C4-2B (cell line): ENCODE data around the gene SFMBT2.

ENCODE experiments used
- ZFX ChIP-seq: fragments of 450-650 bp; IDR thresholded peaks from 2 replicates; pipeline ENCODE4 v1.6.1; 2017
- TF ChIP-seq, protein P1 (sequence below): fragments of 450-650 bp; conservative IDR thresholded peaks from 2 replicates; pipeline ENCODE4 v1.5.1; 2017; ENCODE audit warnings: mild to moderate bottlenecking

DNA sequence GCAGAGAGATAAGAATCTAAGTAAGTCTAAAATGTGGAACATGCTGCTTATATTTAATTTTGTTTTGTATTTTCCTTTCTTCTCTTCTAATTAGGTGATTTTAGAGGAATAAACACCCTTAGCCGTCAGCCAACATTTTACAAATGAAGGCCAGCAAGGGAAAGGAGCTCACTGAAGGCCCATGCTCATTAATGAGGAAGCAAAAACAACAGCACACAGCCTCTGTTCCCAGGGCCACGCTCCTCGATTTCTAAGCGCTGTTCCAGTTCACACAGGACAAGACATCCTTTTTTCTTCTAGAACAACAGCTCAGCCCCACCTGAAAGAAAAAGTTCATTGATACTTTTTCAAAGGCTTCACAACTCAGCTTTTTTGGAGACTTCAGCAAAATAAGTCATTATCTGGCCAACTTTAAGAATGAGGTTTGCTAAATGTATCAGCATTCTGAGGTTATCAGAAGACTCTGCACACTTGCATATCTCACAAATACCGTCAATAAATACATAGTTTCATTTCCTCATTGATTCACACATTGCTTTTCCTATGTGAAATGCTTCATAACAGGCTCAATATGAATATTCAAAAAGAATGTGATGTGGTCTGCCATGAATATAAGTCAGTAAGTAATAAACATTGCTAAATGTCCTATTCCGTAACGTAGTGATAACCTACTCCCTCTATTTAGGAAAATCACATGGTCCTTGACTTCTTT, 34.8 kb upstream of the SFMBT2 start:
- TF ChIP-seq, protein P1, sequence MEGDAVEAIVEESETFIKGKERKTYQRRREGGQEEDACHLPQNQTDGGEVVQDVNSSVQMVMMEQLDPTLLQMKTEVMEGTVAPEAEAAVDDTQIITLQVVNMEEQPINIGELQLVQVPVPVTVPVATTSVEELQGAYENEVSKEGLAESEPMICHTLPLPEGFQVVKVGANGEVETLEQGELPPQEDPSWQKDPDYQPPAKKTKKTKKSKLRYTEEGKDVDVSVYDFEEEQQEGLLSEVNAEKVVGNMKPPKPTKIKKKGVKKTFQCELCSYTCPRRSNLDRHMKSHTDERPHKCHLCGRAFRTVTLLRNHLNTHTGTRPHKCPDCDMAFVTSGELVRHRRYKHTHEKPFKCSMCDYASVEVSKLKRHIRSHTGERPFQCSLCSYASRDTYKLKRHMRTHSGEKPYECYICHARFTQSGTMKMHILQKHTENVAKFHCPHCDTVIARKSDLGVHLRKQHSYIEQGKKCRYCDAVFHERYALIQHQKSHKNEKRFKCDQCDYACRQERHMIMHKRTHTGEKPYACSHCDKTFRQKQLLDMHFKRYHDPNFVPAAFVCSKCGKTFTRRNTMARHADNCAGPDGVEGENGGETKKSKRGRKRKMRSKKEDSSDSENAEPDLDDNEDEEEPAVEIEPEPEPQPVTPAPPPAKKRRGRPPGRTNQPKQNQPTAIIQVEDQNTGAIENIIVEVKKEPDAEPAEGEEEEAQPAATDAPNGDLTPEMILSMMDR = no peak
- TF ChIP-seq ZFX = no peak
